Endodermal cell (in vitro differentiated cells): Measurements from ENCODE around the gene ACTRT2. TPM values are rescaled to one million over a fixed set of nuclear protein-coding genes. Genes with fewer than 3 reads are reported as not detected.
A peak's percentile ranks its signal among the peaks of the same experiment; 100 is the strongest.

Experiments
- DNase-seq: peaks from one replicate; pipeline ENCODE4 v3.0.0-alpha.2; 2017
- H3K27ac ChIP-seq: 2 replicates; pipeline ENCODE4 v1.5.1; 2013; ENCODE audit warnings: mild to moderate bottlenecking, low read depth, low read length, moderate library complexity
- H3K27me3 ChIP-seq: 2 replicates; pipeline ENCODE4 v1.6.1; 2013; ENCODE audit warnings: mild to moderate bottlenecking, low read length, moderate library complexity; ENCODE audit not compliant: insufficient read depth, control insufficient read depth, poor library complexity, severe bottlenecking
- H3K36me3 ChIP-seq: 2 replicates; pipeline ENCODE4 v1.7.0; 2013; ENCODE audit warnings: mild to moderate bottlenecking, low read length, moderate library complexity; ENCODE audit not compliant: control insufficient read depth, insufficient read depth
- H3K4me1 ChIP-seq: one replicate; pipeline ENCODE4 v1.7.0; 2013; ENCODE audit warnings: low read length; ENCODE audit not compliant: control insufficient read depth, insufficient read depth
- H3K4me3 ChIP-seq: 2 replicates; pipeline ENCODE4 v1.5.1; 2013; ENCODE audit warnings: mild to moderate bottlenecking, low read length, moderate library complexity
- H3K9ac ChIP-seq: 2 replicates; pipeline ENCODE4 v1.6.1; 2013; ENCODE audit warnings: mild to moderate bottlenecking, low read length, moderate library complexity; ENCODE audit not compliant: poor library complexity, severe bottlenecking; ENCODE audit errors: extremely low read depth
- H3K9me3 ChIP-seq: 2 replicates; pipeline ENCODE4 v1.6.1; 2013; ENCODE audit warnings: mild to moderate bottlenecking, low read length, moderate library complexity; ENCODE audit not compliant: control insufficient read depth
- H3K27ac Mint-ChIP-seq: 2 replicates; pipeline ENCODE4 v1.8.0; 2020; ENCODE audit warnings: mixed read lengths
- H3K27me3 Mint-ChIP-seq: 2 replicates; pipeline ENCODE4 v1.8.0; 2021; ENCODE audit warnings: mild to moderate bottlenecking, mixed read lengths; ENCODE audit not compliant: insufficient read depth
- H3K36me3 Mint-ChIP-seq: 2 replicates; pipeline ENCODE4 v1.8.0; 2020; ENCODE audit warnings: low read depth, mixed read lengths
- H3K4me1 Mint-ChIP-seq: 2 replicates; pipeline ENCODE4 v1.8.0; 2020; ENCODE audit warnings: mixed read lengths
- H3K4me3 Mint-ChIP-seq: 2 replicates; pipeline ENCODE4 v1.8.0; 2020; ENCODE audit warnings: mild to moderate bottlenecking, moderate library complexity, mixed read lengths
- H3K9me3 Mint-ChIP-seq: 2 replicates; pipeline ENCODE4 v1.8.0; 2020; ENCODE audit warnings: mild to moderate bottlenecking, mixed read lengths
- CTCF ChIP-seq: fragments of 200-600 bp; sonication (generic); conservative IDR thresholded peaks from 2 replicates; pipeline ENCODE4 v1.5.0; 2021; ENCODE audit warnings: antibody characterized with exemption, mild to moderate bottlenecking
- WGBS, 2 experiments: methylation state at CpG; one replicate each; pipeline versions ENCODE4 v1.1.5 to v1.1.7; 2013; ENCODE audit warnings: missing lambda C conversion rate in 2 of 2, mixed read lengths in 1 of 2; ENCODE audit not compliant: insufficient coverage in 1 of 2, insufficient read length in 1 of 2; 5-methylcytosine and 5-hydroxymethylcytosine counted together
- total RNA-seq, 2 donors: library from RNA; stranded (reverse); fragmentation: NEBNext Ultra II Directional in 1 of 2; extraction: Animal tissue kit (Norgen Biotek cat#: 25700) in 1 of 2; gene quantifications; 2 replicates in 1 of 2; 3 replicates in 1 of 2; pipeline ENCODE4 v1.2.1, GENCODE V29; 2021

The ACTRT2 gene
- total RNA-seq, 2 donors from 2014 or later: not detected

DNA sequence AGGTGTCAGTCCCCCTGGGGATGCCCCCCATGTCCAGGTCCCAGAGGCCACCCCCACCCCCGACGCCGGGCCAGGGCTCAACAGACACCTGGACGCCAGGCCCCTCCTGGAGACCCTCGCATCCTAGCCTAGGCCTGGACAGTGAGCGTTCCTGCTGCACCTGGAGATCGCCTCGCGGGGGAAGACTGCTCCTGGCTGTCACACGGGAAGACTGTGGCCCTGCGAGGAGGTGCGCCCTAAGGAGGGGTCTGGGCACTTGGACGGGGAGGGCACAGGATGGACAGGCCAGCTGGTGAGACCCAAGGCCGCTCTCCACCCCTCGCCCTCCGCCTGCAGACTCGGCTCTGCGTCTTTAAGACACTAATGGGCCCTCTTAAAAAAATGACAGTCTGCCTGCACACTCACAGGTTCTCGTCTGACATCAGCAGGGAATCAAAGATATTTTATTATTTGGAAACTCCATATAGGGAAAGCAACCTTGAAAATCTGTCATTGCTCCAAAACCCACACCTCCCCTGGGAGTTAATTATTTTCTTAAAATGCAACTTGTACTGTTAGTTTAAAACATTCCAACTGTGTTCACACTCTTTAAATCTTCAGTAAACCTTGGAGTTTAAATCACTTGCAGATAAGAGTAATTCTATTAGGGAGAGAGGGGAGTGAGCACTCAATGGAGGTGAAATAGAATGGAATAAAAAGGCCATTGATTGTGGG lies 45.6 kb upstream of the ACTRT2 start:
- no peak overlapping the region for H3K4me3 Mint-ChIP-seq
- H3K9me3 Mint-ChIP-seq: peaks cover 74% of the 10 kb centered on the region
- Histone ChIP-seq H3K4me1 (no peaks in the 10 kb centered on the region), H3K9ac (no peak overlapping the region), H3K27ac (no peak overlapping the region), H3K4me3 (no peak overlapping the region), H3K9me3 (peaks cover 7% of the 10 kb centered on the region), H3K27me3 (no peaks in the 10 kb centered on the region), H3K36me3 (no peaks in the 10 kb centered on the region)
- no peaks in the 10 kb centered on the region for H3K4me1 Mint-ChIP-seq
- no peak overlapping the region for H3K27ac Mint-ChIP-seq
- peak; percentile 29 for DNase-seq
- TF ChIP-seq CTCF: no peak
- 76 to 87% methylated on average over 19 of the region's 19 CpGs for WGBS, 2 experiments
- H3K36me3 Mint-ChIP-seq: no peaks in the 10 kb centered on the region
- no peaks in the 10 kb centered on the region for H3K27me3 Mint-ChIP-seq

- peak; percentile 13 for DNase-seq
- no peak for TF ChIP-seq CTCF
- no peaks in the 10 kb centered on the region for H3K36me3 ChIP-seq
- no peak overlapping the region for H3K9ac ChIP-seq
- no peak overlapping the region for H3K4me3 ChIP-seq
- no peaks in the 10 kb centered on the region for H3K4me1 ChIP-seq
- Mint-ChIP-seq H3K4me1 (no peaks in the 10 kb centered on the region), H3K9me3 (peaks cover 73% of the 10 kb centered on the region), H3K27ac (no peak overlapping the region), H3K36me3 (no peaks in the 10 kb centered on the region), H3K27me3 (no peaks in the 10 kb centered on the region), H3K4me3 (no peak overlapping the region)
- peaks cover 7% of the 10 kb centered on the region for H3K9me3 ChIP-seq
- H3K27ac ChIP-seq: no peak overlapping the region
- no peaks in the 10 kb centered on the region for H3K27me3 ChIP-seq
- 87 to 100% methylated on average over 2 to 6 of the region's 6 CpGs for WGBS, 2 experiments
These were observed 45.1 kb upstream of the ACTRT2 start for GRCh38 chr1:2976180-2976562.

DNA sequence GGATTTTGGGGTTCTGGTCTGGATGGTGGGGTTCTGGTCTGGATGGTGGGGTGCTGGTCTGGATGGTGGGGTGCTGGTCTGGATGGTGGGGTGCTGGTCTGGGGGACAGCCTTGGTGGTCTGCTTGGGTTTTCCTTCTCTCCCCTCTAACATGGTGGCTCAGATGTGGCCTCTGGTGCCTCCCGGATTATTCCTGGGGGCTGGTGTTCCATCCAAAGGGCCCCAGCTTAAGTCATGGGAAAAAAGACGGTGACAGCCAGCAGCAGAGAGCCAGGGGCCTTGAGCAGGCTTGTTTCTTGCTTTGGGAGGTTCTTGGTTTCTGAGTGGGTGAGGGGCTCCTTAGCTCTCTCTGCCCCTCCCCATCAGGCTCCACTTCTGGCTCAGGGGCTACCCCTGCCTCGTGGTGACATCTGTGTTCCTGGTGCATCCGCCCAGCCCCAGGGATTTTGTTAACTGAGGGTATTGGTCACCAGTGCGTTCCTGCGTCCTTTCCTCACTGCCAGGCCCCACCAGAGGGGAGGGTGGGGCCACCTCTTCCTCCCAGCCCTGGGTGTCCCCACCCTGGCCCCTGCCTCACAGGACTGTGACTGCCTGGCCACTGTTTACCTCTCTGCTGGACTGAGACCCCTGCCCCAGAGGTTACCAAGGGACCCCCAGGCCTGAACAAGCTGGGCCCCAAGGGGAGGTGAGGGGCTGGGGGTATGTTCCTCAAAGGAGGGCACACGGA lies 43.2 kb upstream of the ACTRT2 start:
- Histone ChIP-seq H3K9ac (no peak overlapping the region), H3K27ac (no peak overlapping the region), H3K27me3 (no peaks in the 10 kb centered on the region), H3K9me3 (peaks cover 15% of the 10 kb centered on the region), H3K4me3 (no peak overlapping the region), H3K36me3 (no peaks in the 10 kb centered on the region), H3K4me1 (no peaks in the 10 kb centered on the region)
- no peak overlapping the region for H3K27ac Mint-ChIP-seq
- H3K36me3 Mint-ChIP-seq: no peaks in the 10 kb centered on the region
- peaks cover 73% of the 10 kb centered on the region for H3K9me3 Mint-ChIP-seq
- peak; percentile 25 for DNase-seq
- no peaks in the 10 kb centered on the region for H3K27me3 Mint-ChIP-seq
- no peaks in the 10 kb centered on the region for H3K4me1 Mint-ChIP-seq
- H3K4me3 Mint-ChIP-seq: no peak overlapping the region
- 75 to 93% methylated on average over 2 to 7 of the region's 7 CpGs for WGBS, 2 experiments
- no peak for TF ChIP-seq CTCF
